ENCODE results near the gene TPM2. TPM values are rescaled to one million over a fixed set of nuclear protein-coding genes. Genes with fewer than 3 reads are reported as not detected.

Gene TPM2
- polyA plus RNA-seq, 1 of the 3 experiments (the other 2 are of a cell fraction), result 620 TPM

- Histone ChIP-seq H3K27me3 (ENCODE audit: insufficient read depth) (no peaks in the 10 kb centered on the region), H3K4me2 (no peak overlapping the region), H3K9me2 (no peaks in the 10 kb centered on the region), H3K4me1 (ENCODE audit: control insufficient read depth in 1 of 2, insufficient read depth in 2 of 2, low read depth in 1 of 2, low read length in 1 of 2) (peaks cover 17 to 32% of the 10 kb centered on the region in 2 experiments; a peak in 3 of 4 replicates), H2AFZ (ENCODE audit: low read depth) (no peak overlapping the region), H3K9me3 (no peaks in the 10 kb centered on the region), H3K79me2 (ENCODE audit: insufficient read depth) (peaks cover 47% of the 10 kb centered on the region), H4K20me1 (ENCODE audit: insufficient read depth) (peaks cover 57% of the 10 kb centered on the region), H3K27ac (ENCODE audit: low read depth in 2 of 2, low read length in 1 of 2) (peak overlapping the region in 1 of 2 experiments; percentile 96; a peak in 2 of 4 replicates), H3K9ac (no peak overlapping the region), H3K4me3 (ENCODE audit: low read depth in 2 of 2, low read length in 1 of 2) (no peak overlapping the region), H3F3A (replicated peaks; ENCODE audit: insufficient read depth) (peaks cover 51% of the 10 kb centered on the region), H3K36me3 (replicated peaks in 1 of 2; ENCODE audit: control insufficient read depth in 1 of 2, insufficient read depth in 2 of 2, low read length in 1 of 2) (peaks cover 27 to 35% of the 10 kb centered on the region in 2 experiments)
- CTCF ChIA-PET, result interaction anchor here (1.3 kb wide), 1 partner anchor 11 kb away, joined by 9 read pairs; no protein-coding TSS in a partner anchor
- WGBS (ENCODE audit: low lambda C conversion rate), result 95% methylated on average over 13 of the region's 13 CpGs
- POLR2A ChIA-PET, result interaction anchor here (0.8 kb wide), 1 partner anchor 10 kb away, joined by 3 read pairs; no protein-coding TSS in a partner anchor
- TF ChIP-seq SMC3 (IDR thresholded peaks at IDR 0.05; ENCODE audit: low read depth, low read length) (no peak), TAF1 (IDR thresholded peaks at IDR 0.05; ENCODE audit: borderline replicate concordance, low read depth, low read length) (no peak), TCF12 (IDR thresholded peaks at IDR 0.05) (no peak), CTCF (IDR thresholded peaks at IDR 0.05) (no peak), IRF3 (IDR thresholded peaks at IDR 0.05; ENCODE audit: low read depth, low read length) (no peak), FOSL2 (IDR thresholded peaks at IDR 0.05; ENCODE audit: borderline replicate concordance, low read depth) (no peak), EZH2phosphoT487 (IDR thresholded peaks at IDR 0.05; ENCODE audit: borderline replicate concordance, low read depth) (no peak), ZBTB33 (IDR thresholded peaks at IDR 0.05; ENCODE audit: borderline replicate concordance, low read depth) (no peak)
- no peak for DNase-seq
Observed at GRCh38 chr9:35685506-35685905, 4.2 kb downstream of the TPM2 start.

- no peak overlapping the region for H3K4me2 ChIP-seq
- no peak overlapping the region for H3K4me3 ChIP-seq (ENCODE audit: low read depth in 2 of 2, low read length in 1 of 2)
- peaks cover 27 to 35% of the 10 kb centered on the region in 2 experiments for H3K36me3 ChIP-seq (replicated peaks in 1 of 2; ENCODE audit: control insufficient read depth in 1 of 2, insufficient read depth in 2 of 2, low read length in 1 of 2)
- H3K27me3 ChIP-seq (ENCODE audit: insufficient read depth), result no peaks in the 10 kb centered on the region
- H3K9me2 ChIP-seq, result no peaks in the 10 kb centered on the region
- H2AFZ ChIP-seq (ENCODE audit: low read depth), result no peak overlapping the region
- peaks cover 51% of the 10 kb centered on the region for H3F3A ChIP-seq (replicated peaks; ENCODE audit: insufficient read depth)
- WGBS (ENCODE audit: low lambda C conversion rate), result 90% methylated on average over 10 of the region's 10 CpGs
- POLR2A ChIA-PET, result interaction anchor here (0.8 kb wide), 1 partner anchor 10 kb away, joined by 3 read pairs; no protein-coding TSS in a partner anchor
- H3K9ac ChIP-seq, result no peak overlapping the region
- peaks cover 43% of the 10 kb centered on the region for H3K79me2 ChIP-seq (ENCODE audit: insufficient read depth)
- H4K20me1 ChIP-seq (ENCODE audit: insufficient read depth), result peaks cover 57% of the 10 kb centered on the region
- H3K27ac ChIP-seq (ENCODE audit: low read depth in 2 of 2, low read length in 1 of 2), result no peak overlapping the region
- peaks cover 17 to 32% of the 10 kb centered on the region in 2 experiments; a peak in 3 of 4 replicates for H3K4me1 ChIP-seq (ENCODE audit: control insufficient read depth in 1 of 2, insufficient read depth in 2 of 2, low read depth in 1 of 2, low read length in 1 of 2)
- H3K9me3 ChIP-seq, result no peaks in the 10 kb centered on the region
- CTCF ChIA-PET, result no interaction called here
- no peak for DNase-seq
- TF ChIP-seq CHD2 (IDR thresholded peaks at IDR 0.05; ENCODE audit: low read length, partially characterized antibody) (no peak), SIN3A (IDR thresholded peaks at IDR 0.05; ENCODE audit: borderline replicate concordance, low read depth, low read length) (no peak), GABPA (IDR thresholded peaks at IDR 0.05; ENCODE audit: low read depth) (no peak), MAX (IDR thresholded peaks at IDR 0.05; ENCODE audit: low read depth) (no peak), POLR2AphosphoS5 (IDR thresholded peaks at IDR 0.05; ENCODE audit: low read depth, low read length) (no peak), MEF2A (IDR thresholded peaks at IDR 0.05; ENCODE audit: borderline replicate concordance, low read depth) (no peak), REST (IDR thresholded peaks at IDR 0.05; ENCODE audit: low read depth, low read length) (no peak), GATA2 (CRISPR knock-in tag; IDR thresholded peaks at IDR 0.05) (no peak), SMC3 (IDR thresholded peaks at IDR 0.05; ENCODE audit: low read depth, low read length) (no peak), YY1 (IDR thresholded peaks at IDR 0.05; ENCODE audit: low read depth) (no peak)
Observed at GRCh38 chr9:35684921-35685320, 4.8 kb downstream of the TPM2 start.

Measured in SK-N-SH (cell line).